ENCODE results near the gene TRIM4. TPM values are rescaled to one million over a fixed set of nuclear protein-coding genes. Genes with fewer than 3 reads are reported as not detected.

The TRIM4 gene
- total and polyA plus RNA-seq, 10 donors: 14.3 to 58.5 (median 36.1) TPM

GRCh38 chr7:99842926-99843325, 76.4 kb downstream of the TRIM4 start:
- TF ChIP-seq POLR2A (IDR thresholded peaks at IDR 0.05) (no peak), CTCF (IDR thresholded peaks at IDR 0.05 in 8 of 11, conservative IDR thresholded peaks at IDR 0.05 in 3 of 11) (no peak), POLR2AphosphoS5 (IDR thresholded peaks at IDR 0.05) (no peak)
- DNase-seq: no peak
- peaks cover 0 to 2% (median 0%) of the 10 kb centered on the region in 6 donors for H3K4me1 ChIP-seq
- intact Hi-C loops (cut with DNase I; ENCODE audit: low total_unique reads): no loop called here
- WGBS, 5 donors: 89 to 93% (median 91%) methylated on average over 2 of the region's 2 CpGs
- no peaks in the 10 kb centered on the region for H3K9me3 ChIP-seq
- H3K27ac ChIP-seq: no peak overlapping the region
- H3K36me3 ChIP-seq: no peaks in the 10 kb centered on the region
- no peak overlapping the region for H3K4me3 ChIP-seq
- H3K27me3 ChIP-seq (replicated peaks in 1 of 7): no peaks in the 10 kb centered on the region

Small RNAs within 50 kb of the gene (small RNA-seq; reads per million reads assigned to genes)
- gene AC011904.1 (0 reads per million in 4 donors), gene CYP3A52P (0 reads per million in 4 donors), gene RF00019 (0 reads per million in 4 donors), gene RF00561 (0 reads per million in 4 donors)

Other genes with a start within 250 kb of the TRIM4 start
- gene CYP3A5, start 239.5 kb downstream of the TRIM4 start, total RNA-seq: not detected
- gene CYP3A5, start 239.5 kb downstream of the TRIM4 start, polyA plus RNA-seq: under 1 TPM in 2 of 3 donors, not detected in 1; 0.09 to 0.10 TPM
- not detected for gene CYP3A7, start 184.3 kb downstream of the TRIM4 start, total RNA-seq
- gene CYP3A7, start 184.3 kb downstream of the TRIM4 start, polyA plus RNA-seq: not detected
- gene CYP3A4, start 135.3 kb downstream of the TRIM4 start, total RNA-seq: not detected
- gene CYP3A4, start 135.3 kb downstream of the TRIM4 start, polyA plus RNA-seq: not detected
- gene CYP3A43, start 91.5 kb downstream of the TRIM4 start, total RNA-seq: 1 to 10 TPM in 1 of 7 donors, under 1 TPM in 1, not detected in 5; 0.39 to 1.2 TPM
- gene CYP3A43, start 91.5 kb downstream of the TRIM4 start, polyA plus RNA-seq: not detected
- gene OR2AE1, start 42.5 kb downstream of the TRIM4 start, total RNA-seq: under 1 TPM in 1 of 7 donors, not detected in 6; 0.94 TPM
- gene OR2AE1, start 42.5 kb downstream of the TRIM4 start, polyA plus RNA-seq: not detected
- 1 to 10 TPM in 1 of 7 donors, under 1 TPM in 1, not detected in 5; 0.47 to 1.0 TPM for gene GJC3, start 10.1 kb upstream of the TRIM4 start, total RNA-seq
- gene GJC3, start 10.1 kb upstream of the TRIM4 start, polyA plus RNA-seq: under 1 TPM in 2 of 3 donors, not detected in 1; 0.29 to 0.53 TPM
- under 1 TPM in 1 of 7 donors, not detected in 6; 0.79 TPM for gene AZGP1, start 56.5 kb upstream of the TRIM4 start, total RNA-seq
- 1 to 10 TPM in 1 of 3 donors, under 1 TPM in 2; 0.13 to 2.3 (median 0.36) TPM for gene AZGP1, start 56.5 kb upstream of the TRIM4 start, polyA plus RNA-seq
- gene ZKSCAN1, start 96.1 kb upstream of the TRIM4 start, total RNA-seq: 10 to 100 TPM; 29.7 to 77.9 (median 65.7) TPM
- gene ZKSCAN1, start 96.1 kb upstream of the TRIM4 start, polyA plus RNA-seq: 10 to 100 TPM in 2 of 3 donors, 1 to 10 TPM in 1; 7.3 to 11.5 (median 10.6) TPM
- 10 to 100 TPM in 2 of 7 donors, 1 to 10 TPM in 5; 7.2 to 14.3 (median 9.2) TPM for gene ZSCAN21, start 130.2 kb upstream of the TRIM4 start, total RNA-seq
- gene ZSCAN21, start 130.2 kb upstream of the TRIM4 start, polyA plus RNA-seq: 1 to 10 TPM; 3.7 to 6.1 (median 5.0) TPM
- 10 to 100 TPM; 25.7 to 34.0 (median 29.3) TPM for gene ZNF3, start 162.2 kb upstream of the TRIM4 start, total RNA-seq
- 10 to 100 TPM; 11.0 to 17.3 (median 14.8) TPM for gene ZNF3, start 162.2 kb upstream of the TRIM4 start, polyA plus RNA-seq
- 10 to 100 TPM; 47.0 to 86.7 (median 64.7) TPM for gene COPS6, start 169.4 kb upstream of the TRIM4 start, total RNA-seq
- gene COPS6, start 169.4 kb upstream of the TRIM4 start, polyA plus RNA-seq: 10 to 100 TPM; 80.7 to 89.6 (median 83.5) TPM
- 10 to 100 TPM; 49.5 to 74.7 (median 64.8) TPM for gene MCM7, start 181.9 kb upstream of the TRIM4 start, total RNA-seq
- gene MCM7, start 181.9 kb upstream of the TRIM4 start, polyA plus RNA-seq: 10 to 100 TPM; 72.3 to 92.7 (median 75.8) TPM
- 10 to 100 TPM in 5 of 7 donors, 1 to 10 TPM in 2; 9.2 to 18.0 (median 12.0) TPM for gene AP4M1, start 182.1 kb upstream of the TRIM4 start, total RNA-seq
- 10 to 100 TPM in 2 of 3 donors, 1 to 10 TPM in 1; 8.7 to 10.1 (median 10.1) TPM for gene AP4M1, start 182.1 kb upstream of the TRIM4 start, polyA plus RNA-seq
- gene TAF6, start 199.8 kb upstream of the TRIM4 start, total RNA-seq: 10 to 100 TPM; 29.7 to 44.0 (median 36.5) TPM
- 10 to 100 TPM; 16.5 to 36.6 (median 21.3) TPM for gene TAF6, start 199.8 kb upstream of the TRIM4 start, polyA plus RNA-seq
- gene CNPY4, start 200.1 kb upstream of the TRIM4 start, total RNA-seq: 10 to 100 TPM; 12.4 to 19.7 (median 15.2) TPM
- gene CNPY4, start 200.1 kb upstream of the TRIM4 start, polyA plus RNA-seq: 10 to 100 TPM in 2 of 3 donors, 1 to 10 TPM in 1; 9.7 to 14.1 (median 11.0) TPM
- gene MBLAC1, start 207.4 kb upstream of the TRIM4 start, total RNA-seq: 1 to 10 TPM; 1.7 to 4.4 (median 2.0) TPM
- gene MBLAC1, start 207.4 kb upstream of the TRIM4 start, polyA plus RNA-seq: 1 to 10 TPM; 1.8 to 2.7 (median 2.4) TPM
- gene LAMTOR4, start 229.4 kb upstream of the TRIM4 start, total RNA-seq: 100 to 1,000 TPM; 152 to 328 (median 187) TPM
- gene LAMTOR4, start 229.4 kb upstream of the TRIM4 start, polyA plus RNA-seq: 100 to 1,000 TPM; 470 to 709 (median 574) TPM
- gene TRAPPC14, start 239.2 kb upstream of the TRIM4 start, total RNA-seq: 10 to 100 TPM; 33.0 to 68.7 (median 48.2) TPM
- gene TRAPPC14, start 239.2 kb upstream of the TRIM4 start, polyA plus RNA-seq: 10 to 100 TPM; 33.0 to 54.5 (median 51.4) TPM
- 1 to 10 TPM; 1.3 to 6.2 (median 3.0) TPM for gene GAL3ST4, start 249.1 kb upstream of the TRIM4 start, total RNA-seq
- 1 to 10 TPM; 1.0 to 2.8 (median 1.1) TPM for gene GAL3ST4, start 249.1 kb upstream of the TRIM4 start, polyA plus RNA-seq